GM19324 (cell line): ENCODE results near the gene FGD2.
"Not testable (repeated sequence)": the region's sequence is repeated elsewhere in the genome, so short reads cannot be mapped to it uniquely, and the experiment has no call there.

Experiments
- ATAC-seq: cut with Tn5 transposase; IDR thresholded peaks from one replicate; pipeline ENCODE4 v1.9.1; 2021; ENCODE audit warnings: mild to moderate bottlenecking, moderate library complexity; ENCODE audit not compliant: unreplicated experiment, low FRiP score

The FGD2 gene

DNA sequence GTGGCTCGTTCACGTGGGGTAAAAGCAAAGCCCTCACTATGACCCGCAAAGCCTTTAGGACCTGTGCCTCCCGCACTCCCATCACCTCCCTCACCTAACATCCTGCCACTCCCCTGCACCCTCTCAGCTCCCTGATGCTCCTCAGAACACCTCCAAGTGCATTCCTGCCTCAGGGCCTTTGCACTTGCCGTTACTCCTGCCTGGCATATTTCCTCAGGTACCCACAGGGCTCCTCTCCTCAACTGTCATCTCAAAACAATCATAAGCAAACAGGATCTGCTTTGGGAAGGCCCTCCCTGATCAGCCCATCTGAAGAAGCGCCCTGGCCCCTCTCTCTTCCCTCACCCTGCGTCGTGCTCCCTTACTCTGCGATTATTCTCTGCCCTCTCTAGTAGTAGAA lies 49.1 kb downstream of the FGD2 start:
- ATAC-seq = no peak

DNA sequence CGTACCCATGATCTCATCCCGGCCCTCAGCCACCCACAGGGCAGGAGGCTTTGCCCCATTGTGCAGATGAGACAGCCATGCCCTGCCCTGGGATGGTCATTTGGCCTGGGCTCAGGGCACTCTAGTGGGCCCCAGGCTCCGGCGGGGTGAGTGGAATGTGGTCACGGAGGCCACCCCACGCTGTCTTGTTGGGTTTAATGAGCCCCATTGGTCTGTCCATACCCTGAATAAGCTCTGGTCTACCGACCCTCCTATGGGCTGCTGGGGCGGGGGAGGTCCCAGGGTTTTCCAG lies 50.6 kb downstream of the FGD2 start:
- ATAC-seq = no peak

- no peak for ATAC-seq
Observed at GRCh38 chr6:37056439-37057127, 51.1 kb downstream of the FGD2 start.

GRCh38 chr6:37057128-37057471 lies 51.6 kb downstream of the FGD2 start:
- no peak for ATAC-seq

- no peak for ATAC-seq
Observed at GRCh38 chr6:37057678-37058077, 52.2 kb downstream of the FGD2 start.

GRCh38 chr6:37058084-37058586 lies 52.7 kb downstream of the FGD2 start:
- ATAC-seq = no peak

GRCh38 chr6:37058984-37059343 lies 53.5 kb downstream of the FGD2 start:
- not testable (repeated sequence) for ATAC-seq

- ATAC-seq = no peak
Observed at GRCh38 chr6:37059344-37060194, 54.1 kb downstream of the FGD2 start.

- no peak for ATAC-seq
Observed at GRCh38 chr6:37060195-37060559, 54.7 kb downstream of the FGD2 start.

DNA sequence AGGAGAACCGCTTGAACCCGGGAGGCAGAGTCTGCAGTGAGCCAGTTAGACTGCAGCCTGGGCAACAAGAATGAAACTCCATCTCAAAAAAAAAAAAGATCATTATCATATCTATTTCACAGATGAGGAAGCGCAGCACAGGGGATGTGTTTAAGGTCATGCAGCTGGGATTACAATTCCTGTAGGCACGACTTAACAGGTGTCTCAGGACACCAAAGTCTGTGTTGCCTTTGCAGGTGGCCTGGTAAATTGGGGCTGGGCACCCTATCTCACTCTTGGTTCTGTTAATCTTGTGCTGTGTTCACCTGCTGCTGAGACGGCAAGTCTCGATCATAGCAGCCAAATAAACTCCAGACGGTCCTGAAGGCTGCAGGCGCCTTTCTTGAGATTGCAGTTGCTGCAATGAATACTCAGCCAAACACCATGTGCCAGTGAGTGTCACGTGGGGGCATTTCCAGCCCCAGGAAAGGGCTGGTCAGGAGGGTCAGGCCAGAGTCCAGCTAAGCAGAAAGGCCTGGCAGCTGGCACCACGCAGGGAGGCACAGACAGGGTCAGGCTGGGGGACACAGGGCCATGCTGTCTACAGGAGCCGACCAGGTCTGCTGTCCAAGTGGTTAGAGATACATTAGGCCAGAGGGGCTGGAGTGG lies 55.8 kb downstream of the FGD2 start:
- ATAC-seq = no peak

- ATAC-seq = no peak
Observed at GRCh38 chr6:37062424-37062823, 57.0 kb downstream of the FGD2 start.

GRCh38 chr6:37068356-37069270 lies 63.2 kb downstream of the FGD2 start:
- ATAC-seq = no peak

- ATAC-seq = no peak
Observed at GRCh38 chr6:37069639-37070038, 64.2 kb downstream of the FGD2 start.

DNA sequence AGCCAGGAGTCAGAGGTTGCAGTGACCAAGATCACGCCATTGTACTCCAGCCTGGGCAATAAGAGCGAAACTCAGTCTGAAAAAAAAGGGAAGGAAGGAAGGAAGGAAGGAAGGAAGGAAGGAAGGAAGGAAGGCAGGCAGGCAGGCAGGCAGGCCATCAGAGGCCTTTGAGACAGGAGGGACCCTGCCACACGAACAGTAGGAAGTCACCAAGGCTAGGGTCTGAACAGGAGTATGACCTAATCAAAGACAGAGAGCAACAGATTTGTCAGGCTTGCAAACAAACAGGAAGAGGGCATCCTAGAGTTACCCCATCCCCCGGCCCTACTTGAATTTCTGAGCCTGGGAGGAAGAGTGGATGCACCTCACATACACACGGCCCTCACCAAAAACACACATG lies 67.1 kb downstream of the FGD2 start:
- ATAC-seq = no peak

GRCh38 chr6:37074053-37074827 lies 68.8 kb downstream of the FGD2 start:
- no peak for ATAC-seq

DNA sequence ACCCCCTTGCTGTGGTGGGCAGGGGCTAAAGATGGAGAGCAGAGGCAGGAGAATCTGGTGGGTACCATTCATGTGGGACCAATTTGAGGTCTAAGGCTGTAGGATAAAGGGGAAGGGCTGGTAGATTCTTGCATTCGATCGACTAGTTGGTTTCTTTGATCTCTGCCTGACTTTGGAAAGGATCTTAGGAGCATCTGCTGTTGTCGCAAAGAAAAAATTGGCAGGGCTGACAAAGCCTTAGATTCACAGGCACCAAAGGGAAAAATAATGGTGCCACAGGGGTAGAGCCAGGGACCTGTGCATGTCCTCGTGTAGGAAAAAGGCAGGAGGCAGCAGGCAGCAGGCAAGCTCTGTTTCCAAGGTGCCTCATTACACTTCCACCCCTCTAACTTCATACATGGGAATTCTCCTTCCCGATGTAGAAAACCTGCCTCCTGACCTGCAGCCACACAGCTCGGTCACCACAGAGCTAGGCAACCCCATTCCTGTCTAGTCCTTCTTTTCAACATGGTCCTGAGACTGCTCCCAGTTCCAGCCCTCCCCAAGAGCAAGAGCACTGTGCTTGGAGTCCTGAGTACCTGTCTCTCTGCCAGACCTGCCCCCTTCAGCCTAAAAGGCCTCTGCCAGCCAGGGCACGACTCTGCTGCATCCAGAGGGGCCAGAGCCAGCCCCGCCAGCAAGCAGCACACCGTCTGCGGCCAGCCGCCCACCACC lies 71.9 kb downstream of the FGD2 start:
- ATAC-seq = no peak

DNA sequence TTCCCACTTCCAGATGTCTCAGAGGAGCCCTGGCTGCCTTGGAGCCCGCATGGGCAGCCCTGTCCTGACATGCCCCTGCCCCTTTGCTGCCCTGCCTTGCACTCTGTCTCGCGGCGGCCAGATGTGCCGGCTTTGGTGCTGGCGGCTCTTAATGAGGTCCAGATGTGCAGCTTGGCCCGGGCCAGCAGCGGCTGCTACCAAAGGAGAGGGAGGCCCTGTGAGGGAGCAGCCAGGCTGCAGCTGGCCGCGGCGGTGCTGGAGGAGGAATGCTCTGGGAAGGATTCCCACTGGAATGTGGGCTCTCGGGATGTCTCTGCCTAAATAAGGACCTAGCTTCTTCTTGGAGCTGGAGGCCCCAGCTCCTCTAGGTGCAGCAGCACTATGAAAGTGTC lies 72.4 kb downstream of the FGD2 start:
- ATAC-seq = no peak
